Mucosa of rectum (tissue), 2 donors: ENCODE measurements around the gene NQO2.

ENCODE experiments used
- H3K27ac ChIP-seq, 2 donors: one replicate each; pipeline ENCODE4 v1.7.0; 2013; ENCODE audit warnings: inconsistent platforms in 2 of 2, low read depth in 2 of 2, low read length in 2 of 2
- H3K27me3 ChIP-seq, 2 donors: one replicate each; pipeline ENCODE4 v1.7.0; 2013; ENCODE audit warnings: low read length in 2 of 2; ENCODE audit not compliant: control insufficient read depth in 2 of 2, insufficient read depth in 2 of 2
- H3K36me3 ChIP-seq, 2 donors: one replicate each; pipeline ENCODE4 v1.7.0; 2013; ENCODE audit warnings: low read length in 2 of 2; ENCODE audit not compliant: control insufficient read depth in 2 of 2, insufficient read depth in 2 of 2
- H3K4me1 ChIP-seq, 2 donors: one replicate each; pipeline ENCODE4 v1.7.0; 2013; ENCODE audit warnings: low read length in 2 of 2, mild to moderate bottlenecking in 1 of 2; ENCODE audit not compliant: control insufficient read depth in 2 of 2, insufficient read depth in 2 of 2
- H3K4me3 ChIP-seq, 2 donors: one replicate each; pipeline ENCODE4 v1.7.0; 2013; ENCODE audit warnings: low read length in 2 of 2
- H3K9ac ChIP-seq, 2 donors: one replicate each; pipeline ENCODE4 v1.7.0; 2013; ENCODE audit warnings: low read length in 2 of 2, low read depth in 1 of 2, mild to moderate bottlenecking in 1 of 2
- H3K9me3 ChIP-seq, 2 donors: one replicate each; pipeline ENCODE4 v1.7.0; 2013; ENCODE audit warnings: low read length in 2 of 2; ENCODE audit not compliant: control insufficient read depth in 2 of 2
- donor health status: healthy.
- donor health status: Normal muscosa, but diverticular disease.

NQO2 gene, protein sequence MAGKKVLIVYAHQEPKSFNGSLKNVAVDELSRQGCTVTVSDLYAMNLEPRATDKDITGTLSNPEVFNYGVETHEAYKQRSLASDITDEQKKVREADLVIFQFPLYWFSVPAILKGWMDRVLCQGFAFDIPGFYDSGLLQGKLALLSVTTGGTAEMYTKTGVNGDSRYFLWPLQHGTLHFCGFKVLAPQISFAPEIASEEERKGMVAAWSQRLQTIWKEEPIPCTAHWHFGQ

DNA sequence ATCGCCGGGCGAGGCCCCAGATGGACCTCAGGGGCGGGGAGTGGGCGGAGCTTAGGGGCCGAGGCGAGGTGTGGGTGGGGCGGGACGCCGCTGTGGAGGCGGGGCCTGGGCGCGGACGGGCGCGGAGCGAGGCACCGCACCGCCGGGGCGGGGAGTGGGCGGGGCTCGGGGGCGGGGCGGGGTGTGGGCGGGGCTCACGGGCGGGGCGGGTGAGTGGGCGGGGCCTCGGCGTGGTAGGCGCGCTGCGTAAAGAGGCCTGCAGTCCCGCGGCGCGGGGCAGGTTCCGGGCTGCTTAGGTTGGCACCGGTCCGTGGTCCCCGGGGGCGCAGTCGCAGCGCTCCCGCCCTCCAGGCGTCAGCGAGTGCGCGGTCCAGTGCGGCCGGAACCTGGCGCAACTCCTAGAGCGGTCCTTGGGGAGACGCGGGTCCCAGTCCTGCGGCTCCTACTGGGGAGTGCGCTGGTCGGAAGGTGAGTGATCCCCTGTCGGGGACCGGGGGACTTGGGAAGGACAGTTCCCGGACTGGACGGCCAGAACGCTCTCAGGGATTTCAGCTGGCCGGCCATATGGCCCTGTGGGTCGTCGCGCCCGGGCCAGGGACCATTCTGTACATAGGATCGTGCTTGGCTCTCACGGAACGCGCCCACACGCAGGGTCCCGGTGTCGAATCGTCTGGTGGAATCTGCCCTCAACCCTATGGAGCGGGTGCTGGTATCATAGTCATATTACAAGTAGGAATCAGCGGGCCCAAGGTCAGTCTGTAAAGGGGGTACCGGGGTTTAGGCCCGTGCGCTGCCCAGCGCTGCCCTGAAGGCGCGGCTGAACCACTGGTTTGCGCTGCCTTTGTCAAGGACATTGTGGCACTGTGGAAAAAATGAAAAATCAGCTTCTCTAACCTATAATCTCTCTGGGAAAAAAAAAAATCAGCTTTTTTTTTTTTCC lies at the start of gene NQO2:
Gene NQO2 (plus strand): TSS at position 277 of the 940 bp plus-strand sequence. CDS start 6,659 bp downstream, outside the sequence.
- Histone ChIP-seq H3K4me1 (peaks cover 11 to 12% of the 10 kb centered on the region in 2 donors), H3K9ac (peak within 1 kb of the TSS; percentile 86 to 88), H3K9me3 (no peaks in the 10 kb centered on the region), H3K27me3 (no peaks in the 10 kb centered on the region), H3K36me3 (peaks cover 3 to 4% of the 10 kb centered on the region in 2 donors), H3K4me3 (peak within 1 kb of the TSS; percentile 79 to 87), H3K27ac (peak within 1 kb of the TSS; percentile 72 to 83)

DNA sequence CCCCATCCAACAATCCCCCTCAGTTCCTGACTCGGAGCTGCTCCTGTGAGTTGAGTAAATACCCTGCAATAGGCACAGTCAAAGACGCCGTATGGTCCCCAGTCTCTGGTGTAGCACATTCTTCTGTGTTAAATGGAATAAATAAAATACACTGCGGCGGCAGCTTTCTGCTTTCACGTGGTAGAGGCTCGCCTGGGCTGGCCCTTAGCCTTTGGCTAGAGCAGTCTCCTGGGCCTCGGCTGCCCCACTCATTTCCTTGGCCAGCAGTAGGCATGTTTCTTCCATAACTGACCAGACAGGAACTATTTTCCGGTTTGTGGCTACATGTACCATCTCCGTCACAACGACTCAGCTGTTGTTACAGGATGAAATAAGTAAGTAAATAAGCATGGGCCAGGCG lies 49.0 kb upstream of the NQO2 start:
- Histone ChIP-seq H3K27me3 (no peaks in the 10 kb centered on the region), H3K4me1 (peaks cover 8% of the 10 kb centered on the region in 2 donors), H3K27ac (no peak overlapping the region), H3K4me3 (no peak overlapping the region), H3K9me3 (no peaks in the 10 kb centered on the region), H3K9ac (no peak overlapping the region), H3K36me3 (peaks cover 33% of the 10 kb centered on the region in 2 donors)

DNA sequence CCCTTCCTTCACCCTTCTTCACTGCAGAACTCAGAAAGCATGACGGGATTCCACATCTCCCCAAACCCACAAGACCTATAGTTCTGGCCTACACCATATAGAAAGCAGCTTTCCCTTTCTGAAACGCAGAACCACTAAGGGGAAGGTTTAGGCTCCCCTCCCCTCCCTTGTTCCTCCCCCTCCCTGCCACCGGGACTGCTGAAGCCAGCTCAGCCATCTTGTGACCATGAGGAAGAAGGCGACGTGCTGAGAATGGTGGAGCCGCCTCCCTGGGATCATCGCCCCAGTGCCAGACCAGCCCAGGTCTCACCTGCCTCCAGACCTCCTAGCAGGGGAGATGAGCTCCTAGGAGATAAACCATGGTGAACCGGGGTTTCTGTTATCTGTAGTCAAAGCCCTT lies 48.0 kb upstream of the NQO2 start:
- Histone ChIP-seq H3K9me3 (no peaks in the 10 kb centered on the region), H3K27ac (no peak overlapping the region), H3K4me3 (no peak overlapping the region), H3K9ac (no peak overlapping the region), H3K36me3 (peaks cover 38% of the 10 kb centered on the region in 2 donors), H3K4me1 (peaks cover 8% of the 10 kb centered on the region in 2 donors), H3K27me3 (no peaks in the 10 kb centered on the region)

DNA sequence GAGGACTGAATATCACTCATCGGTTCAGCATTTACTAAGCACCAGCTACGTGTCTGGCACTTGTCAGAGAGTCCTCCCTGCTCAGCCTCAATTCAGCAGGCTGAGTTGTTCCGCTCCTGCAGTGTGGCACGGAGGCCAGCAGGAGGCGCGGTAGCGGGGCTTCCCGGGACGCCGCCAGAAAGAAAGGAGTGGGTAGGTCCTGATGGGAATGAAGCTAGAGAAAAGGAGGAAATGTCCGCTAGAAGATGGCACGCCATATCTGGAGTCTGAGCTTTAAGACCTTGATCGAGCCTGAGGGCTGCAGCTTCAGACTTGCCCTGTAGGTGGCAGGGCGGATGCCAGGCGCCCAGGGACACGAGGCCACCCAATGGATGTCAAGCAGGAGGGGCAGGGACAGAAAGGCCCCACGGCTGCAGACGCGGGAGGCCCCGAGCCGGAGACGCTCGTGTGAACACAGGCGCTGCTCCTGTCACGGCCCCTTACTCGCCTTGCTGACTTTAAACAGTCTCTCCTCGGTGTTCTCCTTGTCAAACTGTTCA lies 47.1 kb upstream of the NQO2 start:
- Histone ChIP-seq H3K4me1 (peaks cover 8 to 9% of the 10 kb centered on the region in 2 donors), H3K9ac (peak overlapping the region in 1 of 2 donors; percentile 37), H3K27me3 (no peaks in the 10 kb centered on the region), H3K4me3 (peak overlapping the region in 1 of 2 donors; percentile 1), H3K9me3 (no peaks in the 10 kb centered on the region), H3K27ac (peak overlapping the region; percentile 0 to 39), H3K36me3 (peaks cover 34 to 36% of the 10 kb centered on the region in 2 donors)

DNA sequence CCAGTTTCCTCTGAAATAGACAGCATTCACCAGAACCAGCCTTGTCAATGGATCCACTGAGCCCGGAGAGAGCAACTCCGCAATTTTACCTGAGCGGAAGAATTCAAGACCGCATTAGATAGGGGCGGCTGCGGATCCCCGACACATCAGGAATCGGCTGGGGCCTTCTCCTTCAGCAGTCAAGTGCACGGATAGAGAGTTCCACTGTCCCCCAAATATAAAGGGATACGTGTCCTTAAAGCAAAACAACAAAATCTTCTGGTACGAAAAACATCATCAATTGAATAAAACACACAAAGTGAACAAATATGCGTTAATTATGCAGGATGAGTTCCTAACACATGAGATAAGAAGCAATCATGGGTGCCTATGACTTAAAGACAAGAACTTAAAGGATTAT lies 46.6 kb upstream of the NQO2 start:
- Histone ChIP-seq H3K9ac (peak overlapping the region in 1 of 2 donors; percentile 37), H3K4me1 (peaks cover 8 to 10% of the 10 kb centered on the region in 2 donors)

DNA sequence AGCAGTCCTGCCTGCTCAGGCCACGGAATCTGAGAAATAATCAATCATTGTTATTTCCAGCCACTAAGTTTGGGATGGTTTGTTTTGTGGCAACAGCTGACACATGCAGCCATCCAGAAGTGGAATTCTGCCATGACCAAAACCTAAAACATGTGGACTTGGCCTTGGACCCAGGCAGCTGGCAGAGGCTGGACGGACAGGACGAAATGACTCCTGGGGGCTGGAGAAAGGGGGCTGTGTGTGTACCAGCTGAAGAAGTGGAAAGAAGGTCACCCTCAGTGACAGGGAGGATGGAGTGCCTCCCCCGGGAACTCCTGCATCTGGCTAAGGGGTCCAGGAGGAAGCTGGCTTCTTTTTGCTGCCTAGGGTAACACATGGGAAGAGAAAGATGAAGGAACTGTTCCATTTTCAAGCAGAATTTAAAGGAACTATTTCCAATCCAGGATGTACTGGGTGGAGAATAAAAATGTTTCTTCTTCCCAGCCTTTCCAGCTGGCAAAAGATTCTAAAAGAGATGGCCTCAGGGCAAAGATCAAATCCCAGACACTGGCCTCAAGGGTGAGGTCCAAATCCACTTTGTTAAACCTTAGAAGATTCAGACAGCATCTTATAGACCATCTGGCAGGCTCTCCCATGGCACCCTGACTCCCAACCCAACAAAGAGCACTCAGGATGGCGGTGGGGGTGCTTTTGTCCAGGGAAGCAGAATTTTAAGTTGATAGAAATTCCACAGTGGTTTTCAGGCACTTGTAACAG lies 42.6 kb upstream of the NQO2 start:
- H3K27me3 ChIP-seq, result no peaks in the 10 kb centered on the region
- H3K36me3 ChIP-seq, result peaks cover 12 to 20% of the 10 kb centered on the region in 2 donors
- no peak overlapping the region for H3K9ac ChIP-seq
- no peaks in the 10 kb centered on the region for H3K9me3 ChIP-seq
- H3K27ac ChIP-seq, result no peak overlapping the region
- no peak overlapping the region for H3K4me3 ChIP-seq
- H3K4me1 ChIP-seq, result peaks cover 24 to 28% of the 10 kb centered on the region in 2 donors

More for the DNA sequence above, 46.6 kb upstream of the NQO2 start:
- peak overlapping the region; percentile 0 to 39 for H3K27ac ChIP-seq
- H3K27me3 ChIP-seq, result no peaks in the 10 kb centered on the region
- no peaks in the 10 kb centered on the region for H3K9me3 ChIP-seq
- no peak overlapping the region for H3K4me3 ChIP-seq
- H3K36me3 ChIP-seq, result peaks cover 29 to 34% of the 10 kb centered on the region in 2 donors

DNA sequence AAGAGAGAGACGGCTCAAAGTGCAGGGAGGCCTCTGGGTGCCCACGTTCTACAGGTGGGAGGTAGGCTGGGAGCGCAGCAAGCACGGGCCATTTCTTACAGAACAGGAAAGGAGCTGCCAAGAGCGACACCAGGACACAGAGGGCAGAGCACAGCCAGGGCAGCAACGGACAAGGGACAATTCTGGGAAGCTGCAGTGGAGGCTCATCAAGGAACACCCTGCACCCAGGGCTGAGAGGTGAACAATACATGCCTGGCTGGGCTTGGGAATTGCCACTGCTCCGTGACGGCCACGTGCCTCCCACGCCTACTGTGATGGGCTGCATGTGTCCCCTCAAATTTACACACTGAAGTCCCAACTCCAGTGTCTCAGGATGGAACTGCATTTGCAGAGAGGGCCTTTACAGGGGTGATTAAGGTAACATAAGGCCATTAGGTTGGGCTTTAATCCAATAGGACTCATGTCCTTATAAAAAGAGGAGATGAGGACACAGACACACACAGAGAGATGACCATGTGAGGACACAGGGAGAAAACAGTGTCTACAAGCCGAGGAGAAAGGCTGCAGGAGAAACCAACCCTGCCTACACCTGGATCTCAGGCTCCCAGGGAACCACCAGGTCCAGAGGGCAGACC lies 41.9 kb upstream of the NQO2 start:
- H3K27ac ChIP-seq, result peak overlapping the region in 1 of 2 donors; percentile 32
- no peak overlapping the region for H3K9ac ChIP-seq

DNA sequence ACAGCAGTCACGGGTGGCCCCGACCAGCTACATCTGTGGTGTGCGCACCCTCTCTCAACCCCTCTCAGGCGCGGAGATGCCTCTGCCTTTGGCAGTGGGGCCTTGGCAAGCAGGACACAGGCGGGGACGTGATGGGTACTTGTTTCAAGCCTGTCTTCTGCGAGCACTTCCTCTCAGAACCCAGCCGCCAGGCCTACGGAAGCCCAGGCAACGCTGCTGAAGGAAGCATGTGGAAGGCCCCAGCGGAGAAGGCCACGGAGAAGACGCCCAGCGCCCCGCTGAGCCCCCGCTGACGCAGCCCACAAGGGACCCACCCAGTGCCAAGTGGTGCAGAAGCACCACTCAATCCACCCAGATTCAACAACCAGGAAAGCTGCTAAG lies 41.4 kb upstream of the NQO2 start:
- no peaks in the 10 kb centered on the region for H3K9me3 ChIP-seq
- peak overlapping the region in 1 of 2 donors; percentile 32 for H3K27ac ChIP-seq
- no peaks in the 10 kb centered on the region for H3K27me3 ChIP-seq
- H3K4me3 ChIP-seq, result no peak overlapping the region
- no peak overlapping the region for H3K9ac ChIP-seq
- peaks cover 12 to 20% of the 10 kb centered on the region in 2 donors for H3K36me3 ChIP-seq
- H3K4me1 ChIP-seq, result peaks cover 18 to 29% of the 10 kb centered on the region in 2 donors

More for the DNA sequence above, 41.9 kb upstream of the NQO2 start:
- Histone ChIP-seq H3K27me3 (no peaks in the 10 kb centered on the region), H3K9me3 (no peaks in the 10 kb centered on the region), H3K36me3 (peaks cover 12 to 20% of the 10 kb centered on the region in 2 donors), H3K4me3 (no peak overlapping the region), H3K4me1 (peaks cover 20 to 29% of the 10 kb centered on the region in 2 donors)

DNA sequence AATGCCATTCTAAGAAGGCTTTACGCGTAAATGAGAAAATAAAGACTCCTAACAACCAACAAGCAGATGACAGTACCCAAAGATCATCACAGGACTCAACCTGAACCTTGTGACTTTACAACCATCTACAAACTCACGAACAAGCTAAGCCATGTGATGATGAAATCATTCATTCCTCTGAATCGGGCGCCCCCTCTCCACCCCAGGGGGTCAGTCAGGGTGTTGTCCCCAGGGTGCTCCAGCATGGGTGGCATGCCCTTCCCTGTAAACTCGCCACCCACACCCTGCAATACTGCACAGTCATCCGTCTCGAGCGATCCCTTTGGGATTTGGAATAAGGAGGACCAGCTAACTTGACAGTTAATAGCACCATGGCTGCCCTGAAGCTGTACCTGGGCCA lies 40.9 kb upstream of the NQO2 start:
- no peaks in the 10 kb centered on the region for H3K27me3 ChIP-seq
- H3K4me3 ChIP-seq, result no peak overlapping the region
- H3K9ac ChIP-seq, result no peak overlapping the region
- peaks cover 12 to 20% of the 10 kb centered on the region in 2 donors for H3K36me3 ChIP-seq
- H3K4me1 ChIP-seq, result peaks cover 18 to 29% of the 10 kb centered on the region in 2 donors
- no peaks in the 10 kb centered on the region for H3K9me3 ChIP-seq
- H3K27ac ChIP-seq, result no peak overlapping the region
